OCI-LY7 (cell line): Measurements from ENCODE around the gene NRROS. TPM values are rescaled to one million over a fixed set of nuclear protein-coding genes. Genes with fewer than 3 reads are reported as not detected.

ENCODE experiments used
- BruUV-seq: library from RNA; stranded (reverse); fragments of 400-500 nt; replicated peaks from 2 replicates; lab custom pipeline; 2021; lab: Mats Ljungman, UMichigan
- CTCF ChIA-PET: fragments of 300-600 bp; sonication (Branson Sonifier 250); formaldehyde crosslinking; loops from one replicate; lab custom pipeline; 2022; ENCODE audit warnings: antibody characterized with exemption; ENCODE audit not compliant: unreplicated experiment; lab: Charles Lee
- POLR2A ChIA-PET: fragments of 300-600 bp; sonication (Branson Sonifier 250); formaldehyde crosslinking; loops from one replicate; lab custom pipeline; 2022; ENCODE audit warnings: antibody characterized with exemption; lab: Charles Lee
- DNase-seq: peaks from one replicate; pipeline ENCODE4 v3.0.0-alpha.2; 2015; ENCODE audit warnings: low spot score
- H2AFZ ChIP-seq: fragments of 200-600 bp; sonication (generic), shearing (Covaris generic); 2 replicates; pipeline ENCODE4 v1.6.1; 2014; ENCODE audit warnings: mild to moderate bottlenecking, antibody characterized with exemption, low read length, moderate library complexity
- H3K27ac ChIP-seq: fragments of 200-600 bp; sonication (generic); 2 replicates; pipeline ENCODE4 v1.5.1; 2014; ENCODE audit warnings: mixed run types, low read depth, mild to moderate bottlenecking, moderate library complexity, low read length, inconsistent platforms; ENCODE audit not compliant: poor library complexity, severe bottlenecking
- H3K36me3 ChIP-seq: fragments of 200-600 bp; sonication (generic); 2 replicates; pipeline ENCODE4 v1.6.1; 2014; ENCODE audit warnings: mild to moderate bottlenecking, antibody characterized with exemption, low read length, moderate library complexity, mixed read lengths; ENCODE audit not compliant: insufficient read depth
- H3K4me1 ChIP-seq: fragments of 200-600 bp; sonication (generic); 2 replicates; pipeline ENCODE4 v1.5.1; 2014; ENCODE audit warnings: mild to moderate bottlenecking, low read length; ENCODE audit not compliant: insufficient read depth, poor library complexity, severe bottlenecking
- H3K4me2 ChIP-seq: fragments of 200-600 bp; sonication (generic); 2 replicates; pipeline ENCODE4 v1.6.1; 2014; ENCODE audit warnings: mild to moderate bottlenecking, low read length
- H3K4me3 ChIP-seq: fragments of 200-600 bp; sonication (generic); 2 replicates; pipeline ENCODE4 v1.5.1; 2014; ENCODE audit warnings: mild to moderate bottlenecking, low read depth, low read length; ENCODE audit not compliant: poor library complexity, severe bottlenecking
- H3K79me2 ChIP-seq: fragments of 200-600 bp; sonication (generic); 2 replicates; pipeline ENCODE4 v1.6.1; 2016; ENCODE audit warnings: low read depth, mild to moderate bottlenecking, low read length, moderate library complexity, mixed read lengths; ENCODE audit not compliant: insufficient read depth
- H3K9me2 ChIP-seq: fragments of 200-600 bp; sonication (generic); 2 replicates; pipeline ENCODE4 v1.6.1; 2016; ENCODE audit warnings: mild to moderate bottlenecking, low read length, mixed read lengths; ENCODE audit not compliant: insufficient read depth
- H3K9me3 ChIP-seq: fragments of 200-600 bp; sonication (generic); 2 replicates; pipeline ENCODE4 v1.6.1; 2014; ENCODE audit warnings: mild to moderate bottlenecking, mixed run types, low read length, mixed read lengths
- H4K20me1 ChIP-seq: fragments of 200-600 bp; sonication (generic); 2 replicates; pipeline ENCODE4 v1.6.1; 2014; ENCODE audit warnings: mild to moderate bottlenecking, antibody characterized with exemption, low read length, moderate library complexity, mixed read lengths; ENCODE audit not compliant: insufficient read depth
- CTCF ChIP-seq: fragments of 200-600 bp; sonication (generic); conservative IDR thresholded peaks from 2 replicates; pipeline ENCODE4 v1.5.1; 2014; ENCODE audit warnings: mild to moderate bottlenecking, antibody characterized with exemption, low read length, moderate library complexity, mixed read lengths
- EZH2phosphoT487 ChIP-seq: fragments of 200-600 bp; sonication (generic); IDR thresholded peaks from 2 replicates; pipeline ENCODE4 v1.6.1; 2018; ENCODE audit warnings: low read depth, borderline replicate concordance, mild to moderate bottlenecking, mixed run types, antibody characterized with exemption, low read length, moderate library complexity, mixed read lengths
- intact Hi-C: fragments of 100-400 bp; cut with micrococcal nuclease; formaldehyde crosslinking; loops from one replicate; pipeline ENCODE4 v1.10.0; 2022; ENCODE audit not compliant: unreplicated experiment
- total RNA-seq, 2 experiments: library from RNA; depleted of rRNA in 1 of 2; stranded (reverse); fragments of >200 nt in 1 of 2; shearing (Covaris generic) in 1 of 2; gene quantifications; 2 replicates each; pipeline ENCODE4 v1.2.3, GENCODE V29; 2014 to 2022

The NRROS gene
- total RNA-seq, 2 experiments from 2014 or later, result 1.1 to 3.8 TPM

GRCh38 chr3:196659901-196660351 is 20.4 kb downstream of the NRROS start:
- Histone ChIP-seq H3K27ac (no peak overlapping the region), H4K20me1 (no peaks in the 10 kb centered on the region), H2AFZ (no peak overlapping the region), H3K9me3 (no peaks in the 10 kb centered on the region), H3K9me2 (no peaks in the 10 kb centered on the region), H3K4me2 (no peak overlapping the region), H3K4me3 (no peak overlapping the region), H3K36me3 (no peaks in the 10 kb centered on the region), H3K4me1 (no peaks in the 10 kb centered on the region), H3K79me2 (no peaks in the 10 kb centered on the region)
- no TSS peak for BruUV-seq
- no peak for DNase-seq
- ChIA-PET POLR2A (no interaction called here), CTCF (no interaction called here)
- TF ChIP-seq EZH2phosphoT487, result no peak
- no peak for TF ChIP-seq CTCF
- intact Hi-C loops, result no loop called here

- intact Hi-C loops, result no loop called here
- CTCF ChIA-PET, result no interaction called here
- Histone ChIP-seq H3K27ac (no peak overlapping the region), H3K9me2 (no peaks in the 10 kb centered on the region), H3K4me2 (no peak overlapping the region), H3K4me1 (no peaks in the 10 kb centered on the region), H3K79me2 (no peaks in the 10 kb centered on the region), H2AFZ (no peak overlapping the region), H3K4me3 (no peak overlapping the region), H3K9me3 (no peaks in the 10 kb centered on the region), H4K20me1 (no peaks in the 10 kb centered on the region), H3K36me3 (no peaks in the 10 kb centered on the region)
- POLR2A ChIA-PET, result no interaction called here
- no TSS peak for BruUV-seq
- DNase-seq, result no peak
- TF ChIP-seq CTCF, result no peak
These were observed 21.1 kb downstream of the NRROS start for GRCh38 chr3:196660381-196661166.

GRCh38 chr3:196661400-196661799 is 21.9 kb downstream of the NRROS start:
- intact Hi-C loops, result no loop called here

More at GRCh38 chr3:196661400-196661799, 21.9 kb downstream of the NRROS start:
- Histone ChIP-seq H3K36me3 (no peaks in the 10 kb centered on the region), H3K4me1 (no peaks in the 10 kb centered on the region), H3K9me2 (no peaks in the 10 kb centered on the region), H4K20me1 (no peaks in the 10 kb centered on the region), H3K27ac (no peak overlapping the region), H2AFZ (no peak overlapping the region), H3K4me2 (no peak overlapping the region), H3K9me3 (no peaks in the 10 kb centered on the region), H3K4me3 (no peak overlapping the region), H3K79me2 (no peaks in the 10 kb centered on the region)
- CTCF ChIA-PET, result no interaction called here
- no peak for TF ChIP-seq CTCF
- no peak for TF ChIP-seq EZH2phosphoT487
- no TSS peak for BruUV-seq
- no peak for DNase-seq
- POLR2A ChIA-PET, result interaction anchor here (0.7 kb wide), 1 partner anchor 437 kb away, joined by 3 read pairs; no protein-coding TSS in a partner anchor
